ENCODE measurements around the gene POLR3K. TPM values are rescaled to one million over a fixed set of nuclear protein-coding genes. Genes with fewer than 3 reads are reported as not detected.

The POLR3K gene
- total RNA-seq, 1 experiment from 2014 or later, result 40.1 TPM

DNA sequence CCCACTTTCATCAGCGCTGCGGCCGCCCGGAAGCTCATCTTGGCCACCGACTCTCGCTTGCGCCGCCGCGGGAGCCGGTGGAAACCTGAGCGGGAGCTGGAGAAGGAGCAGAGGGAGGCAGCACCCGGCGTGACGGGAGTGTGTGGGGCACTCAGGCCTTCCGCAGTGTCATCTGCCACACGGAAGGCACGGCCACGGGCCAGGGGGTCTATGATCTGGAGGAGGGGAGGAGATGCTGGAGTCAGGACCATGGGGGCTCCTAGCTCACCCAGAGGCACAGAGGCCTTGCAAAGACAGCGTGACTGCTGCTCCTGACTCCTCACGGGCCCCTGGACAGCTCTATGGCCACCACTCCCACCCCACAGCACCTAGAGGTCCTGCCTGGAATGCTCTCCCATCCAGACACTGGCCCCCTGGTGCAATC lies 9.6 kb upstream of the POLR3K start:
- ATAC-seq (no peak), DNase-seq (ENCODE audit: low spot score) (no peak)
- H3K27me3 Mint-ChIP-seq (ENCODE audit: low read depth), result no peaks in the 10 kb centered on the region
- H3K36me3 Mint-ChIP-seq, result peaks cover 31% of the 10 kb centered on the region
- TF ChIP-seq HMGA2 (CRISPR knock-in tag; IDR thresholded peaks at IDR 0.05), result no peak
- no peak for TF ChIP-seq E2F5 (CRISPR knock-in tag; IDR thresholded peaks at IDR 0.05)
- TF ChIP-seq CTCF (IDR thresholded peaks at IDR 0.05), result no peak
- no peak for TF ChIP-seq ZNF416 (CRISPR knock-in tag; IDR thresholded peaks at IDR 0.05)
- TF ChIP-seq GTF2I (CRISPR knock-in tag; conservative IDR thresholded peaks at IDR 0.05), result no peak
- TF ChIP-seq PRRX2 (CRISPR knock-in tag; IDR thresholded peaks at IDR 0.05), result no peak
- no peak for TF ChIP-seq ARID4B (CRISPR knock-in tag; IDR thresholded peaks at IDR 0.05; ENCODE audit: borderline replicate concordance)
- TF ChIP-seq, protein P1, sequence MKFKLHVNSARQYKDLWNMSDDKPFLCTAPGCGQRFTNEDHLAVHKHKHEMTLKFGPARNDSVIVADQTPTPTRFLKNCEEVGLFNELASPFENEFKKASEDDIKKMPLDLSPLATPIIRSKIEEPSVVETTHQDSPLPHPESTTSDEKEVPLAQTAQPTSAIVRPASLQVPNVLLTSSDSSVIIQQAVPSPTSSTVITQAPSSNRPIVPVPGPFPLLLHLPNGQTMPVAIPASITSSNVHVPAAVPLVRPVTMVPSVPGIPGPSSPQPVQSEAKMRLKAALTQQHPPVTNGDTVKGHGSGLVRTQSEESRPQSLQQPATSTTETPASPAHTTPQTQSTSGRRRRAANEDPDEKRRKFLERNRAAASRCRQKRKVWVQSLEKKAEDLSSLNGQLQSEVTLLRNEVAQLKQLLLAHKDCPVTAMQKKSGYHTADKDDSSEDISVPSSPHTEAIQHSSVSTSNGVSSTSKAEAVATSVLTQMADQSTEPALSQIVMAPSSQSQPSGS (CRISPR knock-in tag; IDR thresholded peaks at IDR 0.05; ENCODE audit: borderline replicate concordance, low read depth), result no peak
- no peak for TF ChIP-seq SP1 (CRISPR knock-in tag; conservative IDR thresholded peaks at IDR 0.05)
- TF ChIP-seq FOXP4 (CRISPR knock-in tag; IDR thresholded peaks at IDR 0.05), result no peak
- TF ChIP-seq ZNF232 (CRISPR knock-in tag; IDR thresholded peaks at IDR 0.05), result no peak
- no peak for TF ChIP-seq EMX1 (CRISPR knock-in tag; IDR thresholded peaks at IDR 0.05)
- TF ChIP-seq TEAD4 (CRISPR knock-in tag; IDR thresholded peaks at IDR 0.05), result no peak
- TF ChIP-seq, protein P2, sequence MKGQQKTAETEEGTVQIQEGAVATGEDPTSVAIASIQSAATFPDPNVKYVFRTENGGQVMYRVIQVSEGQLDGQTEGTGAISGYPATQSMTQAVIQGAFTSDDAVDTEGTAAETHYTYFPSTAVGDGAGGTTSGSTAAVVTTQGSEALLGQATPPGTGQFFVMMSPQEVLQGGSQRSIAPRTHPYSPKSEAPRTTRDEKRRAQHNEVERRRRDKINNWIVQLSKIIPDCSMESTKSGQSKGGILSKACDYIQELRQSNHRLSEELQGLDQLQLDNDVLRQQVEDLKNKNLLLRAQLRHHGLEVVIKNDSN (CRISPR knock-in tag; IDR thresholded peaks at IDR 0.05), result no peak
- no peak for TF ChIP-seq CREB1 (CRISPR knock-in tag; IDR thresholded peaks at IDR 0.05)
- TF ChIP-seq RORB (CRISPR knock-in tag; IDR thresholded peaks at IDR 0.05), result no peak
- TF ChIP-seq, protein P3, sequence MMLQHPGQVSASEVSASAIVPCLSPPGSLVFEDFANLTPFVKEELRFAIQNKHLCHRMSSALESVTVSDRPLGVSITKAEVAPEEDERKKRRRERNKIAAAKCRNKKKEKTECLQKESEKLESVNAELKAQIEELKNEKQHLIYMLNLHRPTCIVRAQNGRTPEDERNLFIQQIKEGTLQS (CRISPR knock-in tag; conservative IDR thresholded peaks at IDR 0.05), result no peak
- H3K4me3 Mint-ChIP-seq, result no peak overlapping the region
- POLR2A ChIA-PET, result interaction anchor here (1.1 to 1.2 kb wide), 2 partner anchors 9 to 33 kb away, joined by 4 read pairs; no protein-coding TSS in a partner anchor
- CTCF ChIA-PET, result interaction anchor here (0.5 to 16.9 kb wide), 6 partner anchors 10 to 289 kb away, joined by 3 to 493 read pairs (median 4); partner anchors contain the start of gene POLR3K
- no peaks in the 10 kb centered on the region for H3K9me3 Mint-ChIP-seq
- no peak overlapping the region for H3K27ac Mint-ChIP-seq
- peaks cover 7% of the 10 kb centered on the region for H3K4me1 Mint-ChIP-seq
